SK-N-SH treated with all-trans-retinoic acid at 6 μM for 48 hours (cell line): ENCODE results near the gene DNLZ.

ENCODE experiments used
- CREB5 ChIP-seq: fragments of 250-450 bp; sonication (Bioruptor Pico); IDR thresholded peaks from 2 replicates; pipeline ENCODE4 v1.5.1; 2020; ENCODE audit warnings: low read depth, mild to moderate bottlenecking, moderate library complexity
- ESRRG ChIP-seq: fragments of 250-450 bp; sonication (Bioruptor Pico); IDR thresholded peaks from 2 replicates; pipeline ENCODE4 v1.6.1; 2021; ENCODE audit warnings: mild to moderate bottlenecking
- POU6F1 ChIP-seq: fragments of 250-450 bp; sonication (Bioruptor Pico); IDR thresholded peaks from 2 replicates; pipeline ENCODE4 v1.8.0; 2021; ENCODE audit warnings: low read depth, mild to moderate bottlenecking, moderate library complexity, borderline replicate concordance
- TSHZ2 ChIP-seq: fragments of 250-450 bp; sonication (Bioruptor Pico); IDR thresholded peaks from 2 replicates; pipeline ENCODE4 v1.5.0; 2020; ENCODE audit warnings: mild to moderate bottlenecking, moderate library complexity
- ZFP30 ChIP-seq: fragments of 450-650 bp; formaldehyde crosslinking; IDR thresholded peaks from 2 replicates; pipeline ENCODE4 v1.5.0; 2022; ENCODE audit warnings: mild to moderate bottlenecking, moderate library complexity
- ZNF565 ChIP-seq: fragments of 450-650 bp; formaldehyde crosslinking; conservative IDR thresholded peaks from 2 replicates; pipeline ENCODE4 v1.5.0; 2020; ENCODE audit warnings: low read depth, mild to moderate bottlenecking, moderate library complexity
- ZNF70 ChIP-seq: fragments of 450-650 bp; formaldehyde crosslinking; IDR thresholded peaks from 2 replicates; pipeline ENCODE4 v1.5.0; 2020; ENCODE audit warnings: mild to moderate bottlenecking, moderate library complexity

- no peak for TF ChIP-seq ZNF565 (CRISPR knock-in tag)
- no peak for TF ChIP-seq CREB5 (CRISPR knock-in tag)
- no peak for TF ChIP-seq ESRRG (CRISPR knock-in tag)
- no peak for TF ChIP-seq TSHZ2 (CRISPR knock-in tag)
- TF ChIP-seq ZFP30 (CRISPR knock-in tag) = no peak
- no peak for TF ChIP-seq POU6F1 (CRISPR knock-in tag)
- no peak for TF ChIP-seq ZNF70
These were observed 23.0 kb downstream of the DNLZ start for GRCh38 chr9:136340356-136341041.
